Right hindlimb (tissue), 1 donor: ENCODE data around the gene TNFRSF1A.
"Not testable (repeated sequence)": the region's sequence is repeated elsewhere in the genome, so short reads cannot be mapped to it uniquely, and the experiment has no call there.

Source experiments
- DNase-seq: peaks from one replicate; pipeline ENCODE4 v3.0.0-alpha.2; 2018

Gene TNFRSF1A

DNA sequence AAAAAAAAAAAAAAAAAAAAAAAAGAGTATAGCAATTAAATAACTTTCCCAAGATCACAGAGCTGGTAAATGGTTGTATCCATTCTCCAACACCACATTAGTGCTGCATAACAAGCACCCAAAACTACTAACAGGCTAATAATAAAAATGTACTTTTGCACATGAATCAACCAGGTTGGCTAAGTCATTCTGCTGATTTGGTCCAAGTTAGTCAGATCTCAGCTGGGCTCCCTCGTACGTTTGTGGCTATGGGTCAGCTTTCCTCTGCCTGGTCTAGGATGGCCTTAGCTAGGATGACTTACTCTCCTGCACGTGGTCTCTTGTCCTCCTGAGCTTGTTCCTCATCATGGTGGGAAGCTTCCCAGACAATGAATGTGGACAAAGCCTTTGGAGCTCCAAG lies 39.3 kb downstream of the TNFRSF1A start:
- DNase-seq, result no peak

DNA sequence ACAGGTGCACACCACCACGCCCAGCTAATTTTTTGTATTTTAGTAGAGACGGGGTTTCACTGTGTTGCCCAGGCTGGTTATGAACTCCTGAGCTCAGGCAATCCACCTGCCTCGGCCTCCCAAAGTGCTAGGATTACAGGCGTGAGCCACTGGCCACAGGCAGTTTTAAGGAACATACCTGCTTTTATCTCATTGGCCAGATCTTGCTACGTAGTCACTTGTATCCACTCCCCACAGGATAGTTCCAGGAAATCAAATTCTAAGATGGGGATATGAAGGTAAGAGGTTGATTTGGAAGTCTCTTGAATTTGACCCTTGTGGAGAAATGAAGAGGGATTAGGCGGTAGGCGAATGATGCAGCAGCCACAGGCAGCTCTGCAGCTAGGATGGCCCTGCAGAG lies 40.2 kb downstream of the TNFRSF1A start:
- no peak for DNase-seq

DNA sequence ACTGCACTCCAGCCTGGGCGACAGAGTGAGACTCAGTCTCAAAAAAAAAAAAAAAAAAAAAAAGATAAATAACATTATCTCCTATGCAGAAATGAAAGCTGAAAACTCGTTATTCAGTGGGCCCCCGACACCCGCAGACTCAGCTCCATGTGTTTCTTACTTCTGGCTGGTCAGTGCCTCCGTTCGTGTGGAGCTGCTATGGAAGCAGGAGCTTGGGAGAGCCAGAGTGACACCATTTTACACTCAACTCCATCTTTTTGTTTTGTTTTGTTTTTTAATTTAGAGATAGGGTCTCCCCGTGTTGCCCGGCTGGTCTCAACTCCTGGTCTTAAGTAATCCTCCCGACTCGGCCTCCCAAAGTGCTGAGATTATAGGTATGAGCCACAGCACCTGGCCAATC lies 44.7 kb downstream of the TNFRSF1A start:
- DNase-seq, result no peak

DNA sequence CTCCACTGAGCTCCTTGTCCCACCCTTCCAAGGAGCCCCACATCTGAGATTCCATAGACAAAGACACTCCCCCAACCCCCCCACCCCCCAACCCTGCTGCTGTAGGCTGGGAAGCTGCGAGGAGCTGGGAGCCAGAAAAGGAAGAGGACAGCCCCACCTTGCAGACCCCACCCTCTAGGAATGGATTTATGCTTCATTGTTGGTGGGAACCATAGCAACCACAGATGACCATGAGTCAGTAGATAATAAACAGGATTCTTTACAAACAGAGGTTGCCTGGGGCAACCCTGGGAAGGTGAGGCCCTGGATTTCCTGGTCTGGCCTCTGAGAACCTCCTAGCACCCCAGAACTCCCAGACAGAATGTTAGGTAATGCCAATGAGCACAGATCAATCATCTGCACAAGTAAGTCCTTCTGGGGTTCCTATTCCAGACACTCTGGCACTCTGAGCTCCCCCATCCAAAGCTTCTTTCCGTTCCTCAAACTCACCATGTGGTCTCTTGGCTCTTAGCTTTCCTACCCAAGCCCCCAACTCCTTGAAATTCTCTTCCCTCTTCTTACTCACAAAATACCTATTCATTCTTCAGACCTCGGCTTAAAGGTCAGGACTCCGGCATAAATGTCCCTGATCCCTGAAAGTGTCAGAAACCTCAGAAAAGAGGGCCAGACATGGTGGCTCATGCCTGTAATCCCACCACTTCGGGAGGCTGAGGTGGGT lies 46.6 kb downstream of the TNFRSF1A start:
- peak; percentile 62 for DNase-seq

DNA sequence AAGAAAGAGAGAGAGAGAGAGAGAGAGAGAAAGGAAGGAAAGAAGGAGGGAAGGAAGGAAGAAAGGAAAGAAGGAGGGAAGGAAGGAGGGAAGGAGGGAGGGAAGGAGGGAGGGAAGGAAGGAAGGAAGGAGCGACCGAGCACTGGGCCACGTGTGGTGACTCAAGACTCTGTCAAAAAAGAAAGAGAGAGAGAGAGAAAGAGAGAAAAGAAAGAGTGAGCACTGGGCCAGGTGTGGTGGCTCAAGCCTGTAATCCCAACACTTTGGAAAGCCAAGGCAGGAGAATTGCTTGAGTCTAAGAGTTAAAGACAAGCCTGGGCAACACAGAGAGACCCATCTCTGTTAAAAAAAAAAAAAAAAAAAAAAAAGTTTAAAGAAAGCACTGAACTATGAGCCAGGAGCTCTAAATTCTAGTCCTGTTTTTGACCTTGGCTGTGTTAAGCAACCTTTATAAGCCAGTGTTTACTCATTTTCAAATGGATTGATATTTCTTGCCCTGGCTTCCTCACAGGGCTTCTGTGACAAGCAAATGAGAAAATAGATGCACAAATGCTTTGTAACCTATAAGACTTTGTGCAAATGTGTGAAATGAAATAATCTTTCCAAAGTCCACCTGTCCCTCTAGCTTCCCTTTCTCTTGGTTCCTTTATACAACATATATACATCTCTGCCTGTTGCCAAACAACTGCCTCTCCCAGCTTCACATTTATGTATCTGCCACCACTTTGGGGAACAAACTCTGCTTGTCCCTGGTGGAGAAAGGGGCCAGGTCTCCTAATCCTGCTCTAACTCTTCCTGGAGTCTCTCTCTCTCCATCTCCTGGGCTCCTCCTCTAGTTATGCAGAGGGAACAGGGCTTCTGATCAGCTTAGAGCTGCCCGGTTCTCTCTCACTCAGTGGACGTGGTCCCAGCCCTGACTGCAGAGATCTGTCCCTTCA lies 47.5 kb downstream of the TNFRSF1A start:
- DNase-seq, result no peak

DNA sequence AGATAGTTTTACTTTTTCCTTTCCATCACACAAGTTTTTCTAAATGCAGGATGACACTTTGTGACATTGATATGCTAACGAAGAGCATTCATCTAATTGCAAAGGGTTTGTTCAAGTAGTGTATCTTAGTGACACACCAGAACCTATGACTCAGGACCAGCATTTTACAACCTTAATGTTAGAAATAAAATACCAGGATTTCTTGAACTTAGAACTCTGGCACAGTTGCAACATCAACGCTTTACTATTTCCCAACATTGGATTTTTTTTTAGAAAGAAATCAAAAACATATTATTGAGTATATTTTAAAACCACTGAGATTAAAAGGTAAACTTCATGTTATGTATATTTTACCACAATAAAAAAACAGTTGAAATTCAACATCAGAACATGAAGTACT lies 49.3 kb downstream of the TNFRSF1A start:
- DNase-seq, result no peak

DNA sequence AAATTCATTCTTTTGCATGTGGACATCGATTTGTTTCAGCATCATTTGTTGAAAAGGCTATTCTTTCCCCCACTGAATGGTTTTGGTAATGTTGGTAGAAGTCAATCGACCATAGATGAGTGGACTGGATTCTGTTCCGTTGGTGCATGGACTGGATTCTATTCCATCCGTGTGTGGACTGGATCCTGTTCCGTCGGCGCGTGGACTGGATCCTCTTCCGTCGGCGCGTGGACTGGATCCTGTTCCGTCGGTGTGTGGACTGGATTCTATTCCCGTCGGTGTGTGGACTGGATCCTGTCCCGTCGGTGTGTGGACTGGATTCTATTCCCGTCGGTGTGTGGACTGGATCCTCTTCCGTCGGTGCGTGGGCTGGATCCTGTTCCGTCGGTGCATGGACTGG lies 52.0 kb downstream of the TNFRSF1A start:
- not testable (repeated sequence) for DNase-seq

DNA sequence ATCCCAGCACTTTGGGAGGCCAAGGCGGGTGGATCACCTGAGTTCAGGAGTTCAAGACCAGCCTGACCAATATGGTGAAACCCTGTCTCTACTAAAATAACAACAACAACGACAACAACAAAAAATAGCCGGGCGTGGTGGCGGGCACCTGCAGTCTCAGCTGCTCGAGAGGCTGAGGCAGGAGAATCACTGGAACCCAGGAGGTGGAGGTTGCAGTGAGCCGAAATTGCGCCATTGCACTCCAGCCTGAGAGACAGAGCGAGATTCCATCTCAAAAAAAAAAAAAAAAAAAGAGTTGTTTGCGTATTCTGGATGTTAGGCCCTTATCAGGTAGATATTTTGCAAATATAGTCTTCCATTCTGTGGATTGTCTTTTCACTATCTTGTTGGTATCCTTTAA lies 52.8 kb downstream of the TNFRSF1A start:
- DNase-seq, result not testable (repeated sequence)

DNA sequence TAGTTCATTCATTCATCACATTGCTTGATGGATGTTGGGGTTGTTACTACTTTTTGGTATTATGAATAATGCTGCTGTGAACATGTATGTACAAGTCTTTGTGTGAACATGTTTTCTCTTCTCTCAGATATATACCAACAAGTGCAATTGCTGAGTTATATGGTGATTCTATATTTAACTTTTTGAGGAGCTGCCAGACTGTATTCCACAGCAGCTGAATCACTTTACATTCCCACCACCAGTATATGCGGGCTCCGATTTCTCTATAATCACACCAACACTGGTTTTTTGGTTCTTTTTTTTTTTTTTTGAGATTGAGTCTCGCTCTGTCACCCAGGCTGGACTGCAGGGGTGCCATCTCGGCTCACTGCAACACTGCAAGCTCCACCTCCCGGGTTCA lies 53.6 kb downstream of the TNFRSF1A start:
- DNase-seq, result no peak

DNA sequence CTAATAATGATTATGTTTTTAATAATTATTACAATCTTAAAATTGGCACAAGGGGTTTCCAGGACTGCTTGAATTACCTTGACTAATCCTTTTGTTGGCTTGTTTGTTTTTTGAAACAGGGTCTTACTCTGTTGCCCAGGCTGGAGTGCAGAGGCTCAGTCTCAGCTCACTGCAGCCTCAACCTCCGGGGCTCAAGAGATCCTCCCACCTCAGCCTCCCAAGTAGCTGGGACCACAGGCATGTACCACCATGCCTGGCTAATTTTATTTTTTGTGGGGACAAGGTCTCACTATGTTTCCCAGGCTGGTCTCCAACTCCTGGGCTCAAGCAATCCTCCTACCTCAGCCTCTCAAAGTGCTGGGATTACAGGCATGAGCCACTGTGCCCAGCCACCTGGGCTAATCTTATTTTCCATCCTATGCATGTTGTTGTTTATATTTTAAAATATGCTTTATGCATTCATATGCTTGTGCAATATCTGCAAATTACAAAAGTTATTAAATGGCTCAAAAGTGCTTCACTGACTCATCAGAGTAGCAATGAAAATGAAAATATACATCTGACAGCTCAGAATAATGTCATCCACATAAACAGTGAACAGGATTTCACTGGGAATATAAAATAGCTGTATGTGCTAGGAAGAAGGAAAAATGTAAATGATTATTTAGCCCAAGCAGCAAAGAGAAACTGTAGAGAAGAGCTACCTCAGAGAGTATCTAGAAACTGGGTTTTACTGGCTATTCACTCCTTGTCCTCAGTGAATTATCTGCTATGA lies 56.2 kb downstream of the TNFRSF1A start:
- no peak for DNase-seq

DNA sequence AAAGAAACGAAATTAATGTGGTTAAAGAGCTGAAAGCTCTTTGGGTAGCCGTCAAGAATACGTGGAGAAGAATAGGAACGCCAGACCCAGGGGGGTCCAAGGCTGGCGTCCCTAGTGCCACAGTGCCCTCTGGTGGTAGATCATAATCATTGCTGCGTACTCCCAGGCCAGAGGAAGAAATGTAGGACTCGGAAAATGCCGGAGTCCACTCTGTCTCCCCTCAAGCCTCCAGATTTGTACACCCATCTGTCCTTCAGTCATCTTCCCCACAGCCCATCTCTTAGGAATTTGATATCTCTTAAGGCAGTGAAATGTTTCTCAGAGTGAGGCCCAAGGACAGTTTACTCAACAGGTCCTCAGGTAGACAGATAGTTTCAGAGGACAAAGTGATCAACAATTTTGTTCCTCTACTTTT lies 56.8 kb downstream of the TNFRSF1A start:
- peak; percentile 74 for DNase-seq

DNA sequence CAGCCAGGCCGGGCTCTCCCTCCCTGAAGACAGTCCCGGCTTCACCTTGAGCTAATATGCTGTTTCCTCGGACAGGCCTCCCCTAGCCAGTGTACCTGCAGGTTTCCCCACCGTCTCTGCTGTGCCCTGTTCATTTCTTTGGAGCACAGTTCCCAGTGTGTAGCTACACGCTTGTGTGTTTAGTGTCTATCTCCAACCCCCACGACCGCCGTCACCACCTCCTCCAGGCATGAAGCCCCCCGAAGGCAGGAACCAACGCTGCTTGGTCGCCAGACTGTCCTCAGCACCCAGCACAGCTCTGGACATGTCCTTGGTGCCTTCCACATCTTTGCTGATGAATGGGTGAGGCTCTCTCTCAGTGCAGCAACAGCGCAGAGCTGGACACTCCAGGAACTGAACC lies 57.6 kb downstream of the TNFRSF1A start:
- no peak for DNase-seq

DNA sequence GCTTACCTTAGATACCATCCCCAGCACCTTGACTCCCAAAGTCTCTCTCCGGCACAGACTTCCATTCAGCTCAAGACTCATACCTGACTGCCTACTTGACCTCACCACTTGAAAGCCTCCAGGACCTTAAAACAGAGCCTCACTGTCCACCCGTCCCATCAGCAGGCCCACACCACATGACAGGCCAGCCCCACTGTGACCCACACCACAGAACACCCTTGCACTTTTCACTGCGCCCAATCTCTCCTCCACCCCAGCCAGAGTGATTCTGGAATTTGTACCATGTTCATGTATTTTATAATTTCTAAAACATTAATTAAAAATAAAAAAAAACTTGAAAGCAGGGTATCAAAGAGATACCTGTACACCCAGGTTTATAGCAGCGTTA lies 59.4 kb downstream of the TNFRSF1A start:
- no peak for DNase-seq

DNA sequence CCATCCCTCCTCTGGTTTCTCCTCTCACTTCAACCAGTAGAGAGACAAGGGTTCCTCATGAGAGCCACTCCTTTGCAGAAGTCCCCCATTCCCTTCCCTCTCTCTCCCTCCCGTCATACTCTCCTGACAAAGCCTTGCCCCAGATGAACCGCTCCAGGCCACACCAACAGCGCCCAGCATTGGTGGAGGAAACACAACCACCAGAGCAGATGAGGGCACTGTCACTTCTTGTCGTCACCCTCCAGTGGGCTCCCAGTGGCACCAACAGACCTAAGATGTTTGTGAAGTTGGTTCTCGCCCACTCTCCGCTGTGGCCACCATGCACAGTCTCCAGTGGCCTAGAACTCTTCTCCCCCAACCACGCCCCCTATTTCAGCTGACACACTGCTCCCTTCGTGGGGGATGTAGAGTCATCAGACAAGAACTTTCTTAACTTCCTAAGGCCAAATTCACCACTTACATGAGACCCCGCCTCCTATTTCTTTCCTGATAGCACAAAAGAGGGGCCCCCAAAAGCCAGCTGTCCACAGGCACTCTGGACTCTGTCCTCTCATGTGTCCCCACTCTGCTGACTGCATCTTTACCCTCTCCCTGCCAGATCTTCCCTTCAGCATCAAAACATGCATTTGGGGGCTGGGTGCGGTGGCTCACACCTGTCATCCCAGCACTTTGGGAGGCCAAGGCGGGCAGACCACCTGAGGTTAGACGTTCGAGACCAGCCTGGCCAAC lies 60.6 kb downstream of the TNFRSF1A start:
- no peak for DNase-seq

DNA sequence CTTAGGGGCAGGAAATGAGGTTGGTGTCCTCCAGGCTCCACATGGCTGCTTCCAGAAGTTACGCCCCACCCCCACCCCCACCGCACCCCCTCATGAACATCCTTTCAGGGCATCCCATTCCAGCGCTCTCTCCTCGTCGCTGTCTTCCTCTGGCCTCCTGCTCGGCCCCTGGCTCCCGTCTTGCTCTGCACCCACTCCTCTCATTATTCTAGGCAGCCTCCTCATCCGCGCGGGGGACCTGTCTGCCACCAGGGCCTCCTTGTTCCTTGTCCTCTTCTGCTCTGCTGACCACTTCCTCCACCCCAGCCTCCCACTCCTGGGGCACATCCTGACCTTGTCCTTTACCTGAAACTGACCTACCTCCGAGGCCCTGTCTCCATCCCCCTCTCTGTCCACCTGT lies 61.2 kb downstream of the TNFRSF1A start:
- DNase-seq, result no peak

DNA sequence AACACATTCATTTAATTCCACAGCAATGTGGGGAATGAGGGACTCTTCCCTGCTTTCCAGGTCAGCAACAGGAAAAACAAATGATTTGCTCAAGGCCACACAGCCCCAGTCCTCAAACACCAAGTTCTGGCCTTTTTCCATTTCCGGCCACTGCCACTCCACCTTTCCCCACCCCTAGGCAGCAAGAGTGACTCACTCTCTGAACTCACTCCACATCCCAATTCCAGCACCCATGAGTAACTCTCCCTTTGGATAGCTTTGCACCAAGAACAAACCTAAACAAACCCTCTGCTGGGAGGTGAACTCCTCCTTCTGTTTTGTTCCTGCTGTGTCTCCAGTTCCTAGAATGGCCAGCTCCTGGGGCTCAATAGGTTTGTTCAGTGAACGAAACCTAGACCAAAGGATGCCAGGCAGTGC lies 61.8 kb downstream of the TNFRSF1A start:
- DNase-seq, result no peak

DNA sequence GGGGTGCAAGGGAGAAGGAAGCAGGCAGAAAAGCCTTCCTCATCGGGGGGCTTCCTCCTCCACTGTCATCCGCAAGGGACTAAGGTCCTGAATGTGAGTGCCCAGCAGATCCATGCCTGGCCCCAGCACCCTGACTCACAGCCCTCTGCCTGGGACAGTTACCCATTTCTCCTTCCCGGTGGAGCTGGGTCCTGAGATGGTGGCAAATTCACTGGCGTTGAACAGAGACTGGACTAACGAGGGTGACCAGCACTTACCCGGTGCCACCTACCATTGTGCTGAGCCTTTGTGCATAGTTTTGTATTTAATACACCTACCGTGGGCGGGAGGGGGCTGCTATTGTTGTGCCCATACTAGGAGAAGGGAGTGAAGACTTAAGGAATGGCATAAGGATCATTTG lies 62.2 kb downstream of the TNFRSF1A start:
- no peak for DNase-seq

DNA sequence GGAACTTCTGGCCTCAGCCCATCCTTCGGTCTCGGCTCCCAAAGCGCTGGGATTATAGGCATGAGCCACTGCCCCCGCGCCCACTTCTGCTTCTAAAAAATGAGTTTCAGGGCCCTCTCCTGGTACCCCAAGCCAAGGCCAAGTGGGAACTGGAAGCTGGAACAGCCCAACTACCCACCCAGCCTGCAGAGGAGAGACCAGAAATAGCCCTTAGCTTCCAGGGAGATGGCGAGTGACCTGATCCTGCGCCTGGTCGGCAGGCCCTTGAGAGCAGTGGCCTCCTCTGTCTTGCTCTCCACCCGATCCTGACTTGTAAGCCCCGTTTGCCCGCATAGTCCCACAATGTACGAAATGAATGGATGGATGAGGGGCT lies 62.6 kb downstream of the TNFRSF1A start:
- no peak for DNase-seq
